Suprapubic skin (tissue), 3 donors: ENCODE data around the gene CDK15.

ENCODE experiments used
- POLR2A ChIP-seq, 2 donors: fragments of 450-650 bp; IDR thresholded peaks; one replicate each; pipeline ENCODE4 v1.6.1; 2017; ENCODE audit warnings: antibody characterized with exemption in 2 of 2, mild to moderate bottlenecking in 2 of 2, moderate library complexity in 2 of 2
- TF ChIP-seq, protein P1 (sequence below), 2 donors: fragments of 200-600 bp in 1 of 2; fragments of 450-650 bp in 1 of 2; sonication (generic) in 1 of 2; IDR thresholded peaks; one replicate each; pipeline ENCODE4 v1.5.1; 2016 to 2019; ENCODE audit warnings: antibody characterized with exemption in 2 of 2, mild to moderate bottlenecking in 1 of 2, moderate library complexity in 1 of 2

- TF ChIP-seq, protein P1, sequence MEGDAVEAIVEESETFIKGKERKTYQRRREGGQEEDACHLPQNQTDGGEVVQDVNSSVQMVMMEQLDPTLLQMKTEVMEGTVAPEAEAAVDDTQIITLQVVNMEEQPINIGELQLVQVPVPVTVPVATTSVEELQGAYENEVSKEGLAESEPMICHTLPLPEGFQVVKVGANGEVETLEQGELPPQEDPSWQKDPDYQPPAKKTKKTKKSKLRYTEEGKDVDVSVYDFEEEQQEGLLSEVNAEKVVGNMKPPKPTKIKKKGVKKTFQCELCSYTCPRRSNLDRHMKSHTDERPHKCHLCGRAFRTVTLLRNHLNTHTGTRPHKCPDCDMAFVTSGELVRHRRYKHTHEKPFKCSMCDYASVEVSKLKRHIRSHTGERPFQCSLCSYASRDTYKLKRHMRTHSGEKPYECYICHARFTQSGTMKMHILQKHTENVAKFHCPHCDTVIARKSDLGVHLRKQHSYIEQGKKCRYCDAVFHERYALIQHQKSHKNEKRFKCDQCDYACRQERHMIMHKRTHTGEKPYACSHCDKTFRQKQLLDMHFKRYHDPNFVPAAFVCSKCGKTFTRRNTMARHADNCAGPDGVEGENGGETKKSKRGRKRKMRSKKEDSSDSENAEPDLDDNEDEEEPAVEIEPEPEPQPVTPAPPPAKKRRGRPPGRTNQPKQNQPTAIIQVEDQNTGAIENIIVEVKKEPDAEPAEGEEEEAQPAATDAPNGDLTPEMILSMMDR (IDR thresholded peaks at IDR 0.05): no peak
- no peak for TF ChIP-seq POLR2A (IDR thresholded peaks at IDR 0.05)
These were observed 47.5 kb upstream of the CDK15 start for GRCh38 chr2:201758873-201759272.
